OCI-LY7 (cell line): ENCODE results near the gene PDXK.

Experiments used
- EZH2phosphoT487 ChIP-seq: fragments of 200-600 bp; sonication (generic); IDR thresholded peaks from 2 replicates; pipeline ENCODE4 v1.6.1; 2018; ENCODE audit warnings: low read depth, borderline replicate concordance, mild to moderate bottlenecking, mixed run types, antibody characterized with exemption, low read length, moderate library complexity, mixed read lengths
- TF ChIP-seq, protein P1 (sequence below): fragments of 200-600 bp; sonication (generic); conservative IDR thresholded peaks from 2 replicates; pipeline ENCODE4 v1.5.1; 2014; ENCODE audit warnings: mild to moderate bottlenecking, antibody characterized with exemption, low read length, moderate library complexity, mixed read lengths

DNA sequence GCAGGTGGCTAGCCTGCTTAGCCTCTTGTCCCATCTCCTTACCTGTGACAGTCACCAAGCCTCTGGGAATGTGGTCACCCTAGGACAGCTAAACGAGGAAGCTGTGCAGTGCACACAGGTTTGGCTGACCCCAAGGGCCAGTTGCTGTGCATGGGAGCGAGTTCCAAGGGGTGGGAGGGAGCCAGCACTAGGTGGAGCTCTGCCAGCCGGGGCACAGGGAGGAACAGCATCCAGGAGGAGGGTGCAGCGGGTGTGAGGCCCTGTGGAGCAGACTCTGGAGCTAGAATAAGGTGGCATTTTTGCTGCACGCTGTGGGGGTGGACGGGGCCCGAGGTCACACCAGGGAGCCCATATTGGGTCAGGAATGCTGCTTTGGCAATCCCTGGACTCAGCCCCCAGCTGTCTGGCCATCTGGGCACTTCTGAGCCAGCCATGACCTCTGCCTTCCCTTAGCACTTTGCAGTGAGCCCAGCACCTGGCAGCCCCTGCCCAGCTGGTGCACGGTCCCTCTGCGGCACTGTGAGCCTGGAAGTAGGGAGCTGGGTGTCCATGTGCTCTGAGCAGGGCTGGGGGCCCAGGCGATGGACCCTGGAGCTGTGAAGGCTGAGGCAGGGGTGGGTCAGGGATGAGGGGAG lies 8.7 kb downstream of the PDXK start:
- no peak for TF ChIP-seq EZH2phosphoT487
- TF ChIP-seq, protein P1, sequence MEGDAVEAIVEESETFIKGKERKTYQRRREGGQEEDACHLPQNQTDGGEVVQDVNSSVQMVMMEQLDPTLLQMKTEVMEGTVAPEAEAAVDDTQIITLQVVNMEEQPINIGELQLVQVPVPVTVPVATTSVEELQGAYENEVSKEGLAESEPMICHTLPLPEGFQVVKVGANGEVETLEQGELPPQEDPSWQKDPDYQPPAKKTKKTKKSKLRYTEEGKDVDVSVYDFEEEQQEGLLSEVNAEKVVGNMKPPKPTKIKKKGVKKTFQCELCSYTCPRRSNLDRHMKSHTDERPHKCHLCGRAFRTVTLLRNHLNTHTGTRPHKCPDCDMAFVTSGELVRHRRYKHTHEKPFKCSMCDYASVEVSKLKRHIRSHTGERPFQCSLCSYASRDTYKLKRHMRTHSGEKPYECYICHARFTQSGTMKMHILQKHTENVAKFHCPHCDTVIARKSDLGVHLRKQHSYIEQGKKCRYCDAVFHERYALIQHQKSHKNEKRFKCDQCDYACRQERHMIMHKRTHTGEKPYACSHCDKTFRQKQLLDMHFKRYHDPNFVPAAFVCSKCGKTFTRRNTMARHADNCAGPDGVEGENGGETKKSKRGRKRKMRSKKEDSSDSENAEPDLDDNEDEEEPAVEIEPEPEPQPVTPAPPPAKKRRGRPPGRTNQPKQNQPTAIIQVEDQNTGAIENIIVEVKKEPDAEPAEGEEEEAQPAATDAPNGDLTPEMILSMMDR, result peak; percentile 50
